Stomach (tissue), 9 donors: ENCODE data around the gene BORCS5. TPM values are rescaled to one million over a fixed set of nuclear protein-coding genes. Genes with fewer than 3 reads are reported as not detected.

Source experiments
- DNase-seq, 2 donors: peaks; one replicate each; pipeline versions ENCODE4 v3.0.0 to v3.0.0-alpha.2; 2013 to 2019
- H3K27ac ChIP-seq, 5 donors: fragments of 200-600 bp in 4 of 5; sonication (generic) in 4 of 5; one replicate each; pipeline ENCODE4 v1.5.1; 2013 to 2019; ENCODE audit warnings: mild to moderate bottlenecking in 1 of 5, moderate library complexity in 1 of 5
- H3K27me3 ChIP-seq, 3 donors: fragments of 200-600 bp; sonication (generic); one replicate each; pipeline ENCODE4 v1.5.1; 2017 to 2019; ENCODE audit warnings: mixed run types in 1 of 3
- H3K36me3 ChIP-seq, 4 donors: fragments of 200-600 bp; sonication (generic); 1 replicate in 3 of 4; 2 replicates in 1 of 4; pipeline ENCODE4 v1.5.1; 2016 to 2019
- H3K4me1 ChIP-seq, 4 donors: fragments of 200-600 bp; sonication (generic); one replicate each; pipeline ENCODE4 v1.5.1; 2016 to 2019
- H3K4me3 ChIP-seq, 4 donors: fragments of 200-600 bp; sonication (generic) in 3 of 4; one replicate each; pipeline ENCODE4 v1.5.1; 2016 to 2019; ENCODE audit warnings: mild to moderate bottlenecking in 1 of 4
- H3K9me3 ChIP-seq, 4 donors: fragments of 200-600 bp; sonication (generic); one replicate each; pipeline ENCODE4 v1.5.1; 2016 to 2019
- EP300 ChIP-seq: sonication (generic); formaldehyde crosslinking; IDR thresholded peaks from one replicate; pipeline ENCODE4 v1.6.1; 2017; ENCODE audit warnings: antibody characterized with exemption
- POLR2A ChIP-seq, 4 donors: fragments of 450-650 bp; IDR thresholded peaks; one replicate each; pipeline ENCODE4 v1.6.1; 2016; ENCODE audit warnings: antibody characterized with exemption in 4 of 4, control low read depth in 2 of 4, mild to moderate bottlenecking in 1 of 4, moderate library complexity in 1 of 4
- POLR2AphosphoS5 ChIP-seq, 3 donors: sonication (generic); formaldehyde crosslinking; IDR thresholded peaks; one replicate each; pipeline ENCODE4 v1.6.1; 2016; ENCODE audit warnings: antibody characterized with exemption in 3 of 3
- WGBS, 5 donors: extraction: QIAGEN DNeasy Blood & Tissue Kit in 3 of 5; methylation state at CpG; one replicate each; pipeline versions ENCODE4 v1.1.5 to v1.1.7; 2013 to 2018; 5-methylcytosine and 5-hydroxymethylcytosine counted together
- intact Hi-C: fragments of 100-400 bp; cut with DNase I; formaldehyde crosslinking; loops from one replicate; pipeline ENCODE4 v1.15.1; 2023; ENCODE audit warnings: low total_unique reads
- polyA plus RNA-seq, 3 donors: library from polyadenylated mRNA; stranded (reverse); fragments of 200-250 nt; gene quantifications; one replicate each; pipeline ENCODE4 v1.2.3, GENCODE V29; 2013
- total RNA-seq, 5 donors: library from RNA; depleted of rRNA; stranded (reverse); fragments of >200 nt; gene quantifications; one replicate each; pipeline versions ENCODE4 v1.1.0 to v1.2.3, GENCODE V29; 2014 to 2016
- TF ChIP-seq, protein P1 (sequence below), 7 experiments: fragments of 450-650 bp in 4 of 7; fragments of 200-600 bp in 3 of 7; sonication (generic) in 3 of 7; IDR thresholded peaks; one replicate each; pipeline ENCODE4 v1.5.1; 2016 to 2019; ENCODE audit warnings: antibody characterized with exemption in 7 of 7, control low read depth in 2 of 7, mild to moderate bottlenecking in 1 of 7
- donor health status: healthy with polysubstance abuse.
- donor health status: Bipolar disorder and iron deficiency.
- donor health status: healthy.

The BORCS5 gene
- total and polyA plus RNA-seq, 8 donors, result 1.3 to 49.0 (median 7.5) TPM

DNA sequence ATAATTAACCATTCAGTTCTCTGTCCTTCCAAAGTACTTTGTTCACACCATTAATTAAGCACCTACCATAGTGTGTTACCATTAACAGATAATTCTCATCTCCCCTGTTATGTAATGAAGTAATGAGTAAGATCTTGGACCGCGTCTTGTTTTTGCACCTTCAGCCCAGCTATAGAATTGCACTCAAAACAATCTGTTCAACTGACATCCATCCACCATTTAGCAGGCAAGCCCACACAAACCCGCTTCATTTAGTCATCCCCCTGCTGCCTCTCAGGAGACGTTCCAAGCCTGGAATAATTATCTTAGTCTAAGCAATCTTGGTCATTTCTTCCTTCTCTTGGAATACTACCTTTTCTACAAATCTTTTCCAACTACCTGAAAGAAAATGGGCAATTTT is 131.4 kb downstream of the BORCS5 start:
- Histone ChIP-seq H3K27me3 (no peaks in the 10 kb centered on the region), H3K36me3 (peaks cover 0 to 45% (median 30%) of the 10 kb centered on the region in 4 donors), H3K9me3 (no peaks in the 10 kb centered on the region), H3K4me3 (no peak overlapping the region), H3K4me1 (peaks cover 10 to 35% (median 24%) of the 10 kb centered on the region in 4 donors), H3K27ac (no peak overlapping the region)
- TF ChIP-seq POLR2A (IDR thresholded peaks at IDR 0.05) (no peak), POLR2AphosphoS5 (IDR thresholded peaks at IDR 0.05) (no peak), EP300 (no peak)
- TF ChIP-seq, protein P1, sequence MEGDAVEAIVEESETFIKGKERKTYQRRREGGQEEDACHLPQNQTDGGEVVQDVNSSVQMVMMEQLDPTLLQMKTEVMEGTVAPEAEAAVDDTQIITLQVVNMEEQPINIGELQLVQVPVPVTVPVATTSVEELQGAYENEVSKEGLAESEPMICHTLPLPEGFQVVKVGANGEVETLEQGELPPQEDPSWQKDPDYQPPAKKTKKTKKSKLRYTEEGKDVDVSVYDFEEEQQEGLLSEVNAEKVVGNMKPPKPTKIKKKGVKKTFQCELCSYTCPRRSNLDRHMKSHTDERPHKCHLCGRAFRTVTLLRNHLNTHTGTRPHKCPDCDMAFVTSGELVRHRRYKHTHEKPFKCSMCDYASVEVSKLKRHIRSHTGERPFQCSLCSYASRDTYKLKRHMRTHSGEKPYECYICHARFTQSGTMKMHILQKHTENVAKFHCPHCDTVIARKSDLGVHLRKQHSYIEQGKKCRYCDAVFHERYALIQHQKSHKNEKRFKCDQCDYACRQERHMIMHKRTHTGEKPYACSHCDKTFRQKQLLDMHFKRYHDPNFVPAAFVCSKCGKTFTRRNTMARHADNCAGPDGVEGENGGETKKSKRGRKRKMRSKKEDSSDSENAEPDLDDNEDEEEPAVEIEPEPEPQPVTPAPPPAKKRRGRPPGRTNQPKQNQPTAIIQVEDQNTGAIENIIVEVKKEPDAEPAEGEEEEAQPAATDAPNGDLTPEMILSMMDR (IDR thresholded peaks at IDR 0.05), result no peak
- intact Hi-C loops, result no loop called here
- DNase-seq, result no peak
- 91 to 96% (median 94%) methylated on average over 4 of the region's 4 CpGs for WGBS, 5 donors

DNA sequence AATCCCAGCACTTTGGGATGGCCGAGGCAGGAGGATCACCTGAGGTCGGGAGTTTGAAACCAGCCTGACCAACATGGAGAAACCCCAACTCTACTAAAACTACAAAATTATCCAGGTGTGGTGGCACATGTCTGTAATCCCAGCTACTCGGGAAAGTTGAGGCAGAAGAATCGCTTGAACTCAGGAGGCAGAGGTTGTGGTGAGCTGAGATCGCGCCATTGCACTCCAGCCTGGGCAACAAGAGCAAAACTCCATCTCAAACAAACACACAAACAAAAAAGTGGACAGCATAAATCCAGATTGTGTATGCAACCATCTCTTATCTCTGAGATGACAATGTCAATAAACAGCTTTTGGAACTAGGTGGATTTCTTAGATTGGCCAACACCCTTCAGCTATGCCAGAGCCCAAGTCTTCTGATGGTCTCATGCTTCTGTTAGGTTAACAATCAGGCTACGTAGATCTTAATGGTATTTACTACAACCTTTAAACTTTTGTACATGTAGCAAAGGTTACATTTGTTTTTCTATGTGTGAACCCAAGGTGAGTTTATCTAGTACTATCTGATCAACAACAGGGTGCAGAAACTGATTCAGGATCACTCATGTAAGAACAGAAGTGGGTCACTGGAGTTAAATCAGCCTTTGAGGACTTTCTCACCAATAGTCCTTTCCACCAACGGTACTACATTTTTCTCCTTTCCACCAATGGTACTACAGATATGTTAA is 132.1 kb downstream of the BORCS5 start:
- peak overlapping the region in 3 of 5 donors; percentile 21 to 58 (median 34) for H3K27ac ChIP-seq
- whole genome bisulfite sequencing, 5 donors, result 81 to 85% (median 84%) methylated on average over 8 of the region's 8 CpGs
- H3K4me1 ChIP-seq, result peaks cover 10 to 35% (median 24%) of the 10 kb centered on the region in 4 donors
- intact Hi-C loops, result no loop called here
- H3K36me3 ChIP-seq, result peaks cover 0 to 45% (median 30%) of the 10 kb centered on the region in 4 donors
- no peaks in the 10 kb centered on the region for H3K27me3 ChIP-seq
- DNase-seq, result no peak
- no peak overlapping the region for H3K4me3 ChIP-seq
- TF ChIP-seq POLR2AphosphoS5 (IDR thresholded peaks at IDR 0.05) (peak in 2 of 3 donors; percentile 5 to 7), EP300 (no peak)
- H3K9me3 ChIP-seq, result no peaks in the 10 kb centered on the region

DNA sequence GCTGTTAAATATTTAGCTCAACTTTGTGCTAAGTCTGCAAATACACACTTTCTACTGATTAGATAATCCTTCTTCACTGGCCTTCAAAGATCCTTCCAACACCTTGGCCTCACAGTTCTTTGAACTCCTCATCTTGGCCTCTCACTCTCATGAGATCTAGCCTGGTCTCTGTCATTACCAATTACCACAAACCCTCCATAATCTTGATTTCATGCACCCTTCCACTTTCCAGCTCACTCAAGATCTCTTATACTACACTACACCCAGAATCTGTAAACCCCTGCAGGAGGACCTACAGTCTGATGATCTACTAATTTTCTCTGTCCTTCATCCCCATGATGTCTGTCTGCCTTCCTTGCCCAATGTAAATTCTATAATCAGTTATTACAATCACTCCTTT is 134.7 kb downstream of the BORCS5 start:
- Histone ChIP-seq H3K27me3 (no peaks in the 10 kb centered on the region), H3K4me3 (no peak overlapping the region), H3K27ac (peak overlapping the region in 3 of 5 donors; percentile 1 to 44 (median 27)), H3K4me1 (peaks cover 10 to 35% (median 24%) of the 10 kb centered on the region in 4 donors), H3K36me3 (peaks cover 0 to 29% (median 6%) of the 10 kb centered on the region in 4 donors), H3K9me3 (no peaks in the 10 kb centered on the region)
- peak in 1 of 2 donors; percentile 21 for DNase-seq
- TF ChIP-seq, protein P1 (IDR thresholded peaks at IDR 0.05), result no peak
- no peak for TF ChIP-seq POLR2AphosphoS5 (IDR thresholded peaks at IDR 0.05)
- TF ChIP-seq POLR2A (IDR thresholded peaks at IDR 0.05), result no peak
- TF ChIP-seq EP300, result no peak
- intact Hi-C loops, result no loop called here

DNA sequence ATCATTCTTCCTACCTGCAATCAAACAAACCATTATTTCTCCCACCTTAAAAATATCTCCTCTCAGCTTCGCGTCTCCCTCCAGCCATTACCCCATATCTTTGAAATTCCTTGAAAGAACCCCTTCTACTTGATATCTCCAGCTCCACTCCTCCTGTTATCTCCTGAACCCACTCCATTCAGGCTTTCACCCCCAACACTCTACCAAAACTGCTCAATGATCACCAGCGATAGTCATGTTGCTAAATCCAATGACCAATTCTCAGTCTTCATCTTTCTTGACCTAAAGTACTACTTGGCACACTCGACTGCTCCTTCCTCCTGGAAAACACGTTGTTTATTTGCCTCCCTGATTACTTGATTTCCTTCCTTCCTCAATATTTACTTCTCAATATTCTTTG is 135.7 kb downstream of the BORCS5 start:
- WGBS, 5 donors, result 74 to 84% (median 81%) methylated on average over 5 of the region's 5 CpGs
- peak overlapping the region in 1 of 5 donors; percentile 24 for H3K27ac ChIP-seq
- H3K4me3 ChIP-seq, result no peak overlapping the region
- TF ChIP-seq POLR2AphosphoS5 (IDR thresholded peaks at IDR 0.05) (no peak), POLR2A (IDR thresholded peaks at IDR 0.05) (no peak), EP300 (no peak)
- TF ChIP-seq, protein P1 (IDR thresholded peaks at IDR 0.05), result no peak
- intact Hi-C loops, result no loop called here
- H3K27me3 ChIP-seq, result no peaks in the 10 kb centered on the region
- no peak for DNase-seq
- peaks cover 0 to 23% (median 4%) of the 10 kb centered on the region in 4 donors for H3K36me3 ChIP-seq
- no peaks in the 10 kb centered on the region for H3K9me3 ChIP-seq
- H3K4me1 ChIP-seq, result peaks cover 10 to 35% (median 24%) of the 10 kb centered on the region in 4 donors

DNA sequence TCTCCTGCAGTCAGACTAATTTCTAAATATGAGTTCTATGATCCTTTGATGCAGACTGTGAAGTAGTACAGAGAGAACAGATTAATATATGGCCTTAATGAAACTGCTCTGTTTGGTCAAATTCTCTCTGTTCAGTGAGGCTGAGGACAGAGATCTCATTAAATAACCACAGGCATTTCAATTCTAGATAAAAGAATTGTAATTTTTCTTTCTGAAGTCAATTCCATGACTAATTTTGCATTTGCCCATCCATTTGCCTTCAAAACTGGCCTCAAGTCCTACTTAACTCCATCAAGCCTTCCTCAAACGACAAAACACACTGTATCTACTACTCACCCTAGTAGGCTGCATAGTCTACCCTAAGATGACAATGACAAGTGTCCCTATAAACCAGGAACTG is 138.7 kb downstream of the BORCS5 start:
- Histone ChIP-seq H3K36me3 (peaks cover 0 to 30% (median 9%) of the 10 kb centered on the region in 4 donors), H3K27me3 (no peaks in the 10 kb centered on the region), H3K4me3 (no peak overlapping the region), H3K4me1 (peaks cover 7 to 49% (median 24%) of the 10 kb centered on the region in 4 donors), H3K27ac (no peak overlapping the region), H3K9me3 (no peaks in the 10 kb centered on the region)
- TF ChIP-seq, protein P1 (IDR thresholded peaks at IDR 0.05), result no peak
- no peak for TF ChIP-seq POLR2AphosphoS5 (IDR thresholded peaks at IDR 0.05)
- TF ChIP-seq POLR2A (IDR thresholded peaks at IDR 0.05), result no peak
- no peak for TF ChIP-seq EP300
- DNase-seq, result no peak
- 86 to 94% (median 91%) methylated on average over 1 of the region's 1 CpG for WGBS, 5 donors
- intact Hi-C loops, result no loop called here
